GM18909 (cell line): ENCODE measurements around the gene KCNQ5.

ENCODE experiments used
- ATAC-seq: cut with Tn5 transposase; IDR thresholded peaks from one replicate; pipeline ENCODE4 v1.9.1; 2021; ENCODE audit warnings: mild to moderate bottlenecking; ENCODE audit not compliant: unreplicated experiment, poor library complexity

Gene KCNQ5

DNA sequence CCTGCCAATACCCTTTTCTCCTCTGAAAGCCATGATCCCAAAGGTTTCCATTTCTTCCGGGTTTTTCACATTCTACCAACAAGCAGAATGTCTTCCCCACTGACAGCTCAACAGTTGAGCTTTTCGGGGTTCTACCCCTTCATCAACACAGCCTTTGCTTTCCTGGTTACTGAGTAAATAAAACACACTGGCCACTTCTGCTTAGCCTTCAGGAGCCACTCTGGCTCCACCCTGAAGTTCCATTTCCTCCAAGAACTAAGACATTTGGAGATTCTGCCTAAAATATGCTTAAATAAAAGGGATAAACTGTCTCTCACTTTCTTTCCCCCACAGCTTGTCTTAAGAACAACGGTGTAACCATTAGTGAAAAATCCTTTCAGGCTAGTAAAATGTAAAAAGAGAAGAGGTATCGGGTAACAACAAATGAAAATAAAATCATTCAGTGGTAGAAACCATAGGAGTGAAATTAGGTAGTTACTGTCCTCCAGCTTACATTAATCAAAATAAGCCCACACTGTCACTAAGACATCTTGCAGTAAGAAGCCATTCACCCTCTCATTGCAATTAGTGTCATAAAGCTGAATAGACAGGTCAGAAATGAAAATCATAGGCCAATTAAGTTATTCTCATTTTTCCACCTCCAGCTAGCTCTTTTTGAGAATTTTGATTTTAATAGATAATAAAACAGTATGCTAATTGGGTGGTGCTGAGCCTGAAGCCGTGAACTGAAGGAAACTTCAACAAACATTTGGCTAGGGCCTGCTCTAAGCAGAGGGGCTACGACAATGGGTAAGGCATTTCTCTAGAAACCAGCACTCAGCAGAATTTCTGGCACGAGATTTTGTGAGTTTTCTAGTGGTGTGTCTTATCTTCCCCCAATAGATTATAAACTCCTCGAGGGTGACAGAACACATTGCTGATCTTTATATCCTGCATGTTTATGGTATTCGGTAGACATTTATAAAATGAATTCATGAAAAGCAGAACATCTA is 409.2 kb downstream of the KCNQ5 start:
- no peak for ATAC-seq

DNA sequence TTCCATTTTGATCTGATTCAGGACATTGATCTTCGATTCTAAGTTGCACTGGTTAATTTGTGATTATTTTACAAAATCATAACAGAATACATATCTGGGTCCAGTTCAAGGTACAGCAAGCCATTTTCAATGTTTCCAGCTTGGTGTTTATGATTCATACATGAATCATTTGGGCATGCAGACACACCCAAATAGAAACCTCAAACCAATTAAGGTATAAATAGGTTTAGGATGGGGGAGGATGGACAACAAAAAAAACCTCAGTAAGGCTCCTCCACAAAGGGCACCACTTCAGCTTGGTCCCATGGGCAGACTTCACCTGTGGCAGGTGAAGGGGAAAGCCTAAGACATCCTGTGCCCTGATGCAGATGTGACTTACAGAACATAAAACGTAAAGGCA is 410.7 kb downstream of the KCNQ5 start:
- no peak for ATAC-seq

DNA sequence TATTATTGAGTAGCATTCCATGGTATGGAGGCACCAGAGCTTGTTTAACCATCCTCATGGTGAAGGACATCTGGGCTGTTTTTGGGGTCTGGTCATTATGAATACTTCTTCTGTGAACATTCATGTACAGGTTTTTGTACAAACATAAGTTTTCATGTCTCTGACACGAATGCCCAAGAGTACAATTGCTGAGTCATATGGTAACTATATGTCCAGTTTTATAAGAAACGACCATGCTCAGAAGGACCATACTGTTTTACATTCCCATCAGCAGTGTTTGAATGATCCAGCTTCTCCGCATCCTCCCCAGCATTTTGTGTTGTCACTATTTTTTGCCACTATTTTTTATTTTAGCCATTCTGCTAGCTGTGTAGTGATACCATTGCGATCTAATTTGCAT is 414.8 kb downstream of the KCNQ5 start:
- no peak for ATAC-seq

DNA sequence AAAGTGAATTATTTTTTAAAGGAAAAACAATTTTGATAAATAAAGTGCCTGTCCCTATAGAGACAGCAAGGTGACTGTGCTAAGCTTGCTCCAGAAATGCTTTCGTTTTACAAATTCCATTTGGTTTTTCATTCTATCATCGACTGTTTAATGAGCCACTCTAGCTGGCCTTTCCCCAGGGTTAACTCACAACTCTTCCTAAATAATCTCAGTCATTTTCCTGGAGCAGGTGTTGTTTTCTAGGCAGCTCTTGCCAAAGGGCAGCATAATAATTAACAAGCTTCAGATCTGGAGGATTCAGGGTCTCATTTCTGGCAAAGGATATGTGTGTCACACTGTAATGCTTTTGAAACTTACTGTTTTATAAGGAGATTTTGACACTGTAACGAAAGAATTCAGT is 419.2 kb downstream of the KCNQ5 start:
- ATAC-seq = no peak

GRCh38 chr6:73042892-73043291 is 421.0 kb downstream of the KCNQ5 start:
- no peak for ATAC-seq

DNA sequence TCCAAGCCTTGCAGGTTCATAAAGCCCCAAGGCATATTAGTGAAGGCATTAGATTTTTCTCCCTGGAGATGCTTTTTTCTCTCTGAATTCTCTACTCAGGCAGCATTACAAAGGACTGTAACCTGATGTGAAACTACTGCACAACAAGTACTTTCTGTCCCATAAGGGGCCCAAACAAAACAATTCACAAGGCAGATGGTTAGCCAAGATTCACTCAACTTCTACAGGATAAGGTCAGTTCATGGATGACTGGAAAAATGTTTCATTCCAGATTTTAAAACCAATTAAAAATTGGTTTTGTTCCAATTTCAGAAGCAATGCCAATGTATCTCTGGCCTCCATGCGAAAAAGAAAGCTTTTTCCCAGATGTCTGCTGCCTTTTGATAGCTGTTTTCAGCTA is 421.6 kb downstream of the KCNQ5 start:
- ATAC-seq = no peak

DNA sequence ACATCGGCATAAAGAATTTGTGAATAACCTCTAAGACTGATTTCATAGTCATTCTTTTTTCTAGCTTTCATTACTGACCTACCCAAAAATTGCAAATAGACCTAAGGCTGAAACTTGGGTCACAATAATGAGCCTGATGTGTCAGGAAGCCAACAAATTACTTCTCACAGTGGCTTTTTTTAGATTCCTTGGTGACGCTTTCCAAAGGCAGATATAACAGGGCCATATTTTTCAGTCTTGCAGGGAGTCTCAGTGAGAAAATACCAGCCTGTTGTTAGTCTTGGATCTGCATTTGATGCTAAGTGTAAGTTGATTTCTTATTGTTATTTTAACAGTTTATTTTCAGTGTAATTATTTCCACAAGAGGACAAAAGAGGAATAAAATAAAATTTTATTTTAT is 423.7 kb downstream of the KCNQ5 start:
- no peak for ATAC-seq

GRCh38 chr6:73047801-73048200 is 425.9 kb downstream of the KCNQ5 start:
- ATAC-seq = no peak

GRCh38 chr6:73049971-73050594 is 428.2 kb downstream of the KCNQ5 start:
- ATAC-seq = no peak

GRCh38 chr6:73050706-73051105 is 428.8 kb downstream of the KCNQ5 start:
- ATAC-seq = no peak

GRCh38 chr6:73051147-73051546 is 429.3 kb downstream of the KCNQ5 start:
- ATAC-seq = no peak

DNA sequence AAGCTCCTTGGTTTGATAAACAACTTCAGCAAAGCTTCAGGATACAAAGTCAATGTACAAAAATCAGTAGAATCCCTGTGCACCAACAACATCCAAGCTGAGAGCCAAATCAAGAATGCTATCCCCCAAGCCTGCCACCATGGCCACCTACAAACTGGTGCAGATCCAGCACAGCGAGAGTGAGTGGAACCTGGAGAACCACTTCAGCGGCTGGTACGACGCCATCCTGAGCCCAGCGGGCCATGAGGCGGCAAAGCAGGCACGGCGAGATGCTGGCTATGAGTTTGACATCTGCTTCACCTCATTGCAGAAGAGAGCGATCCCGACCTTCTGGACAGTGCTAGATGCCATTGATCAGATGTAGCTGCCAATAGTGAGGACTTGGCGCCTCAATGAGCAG is 433.1 kb downstream of the KCNQ5 start:
- ATAC-seq = no peak

- no peak for ATAC-seq
These were observed 436.9 kb downstream of the KCNQ5 start for GRCh38 chr6:73058736-73059135.

- ATAC-seq = no peak
These were observed 440.3 kb downstream of the KCNQ5 start for GRCh38 chr6:73062130-73062529.

DNA sequence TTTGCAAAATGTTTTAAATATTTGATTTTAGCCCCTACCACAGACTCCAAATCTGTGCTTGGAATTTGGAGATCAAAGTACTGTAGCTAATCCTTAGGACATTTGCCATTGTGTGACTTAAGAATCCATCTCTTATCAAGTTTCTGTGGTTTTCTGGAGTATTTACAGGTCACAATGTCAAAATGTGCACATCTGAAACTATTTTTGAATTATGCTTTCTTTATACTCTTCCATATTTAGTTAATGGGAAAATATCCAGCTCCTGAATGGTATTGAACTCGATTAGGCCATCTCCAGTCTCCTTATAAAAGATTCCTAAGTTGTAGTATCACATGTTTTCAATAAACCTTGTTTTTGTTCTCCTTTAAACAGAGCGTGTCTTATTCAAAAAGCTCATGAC is 441.0 kb downstream of the KCNQ5 start:
- ATAC-seq = no peak

GRCh38 chr6:73064266-73064665 is 442.4 kb downstream of the KCNQ5 start:
- no peak for ATAC-seq

- no peak for ATAC-seq
These were observed 451.4 kb downstream of the KCNQ5 start for GRCh38 chr6:73073238-73073637.

GRCh38 chr6:73074175-73074574 is 452.3 kb downstream of the KCNQ5 start:
- ATAC-seq = no peak

DNA sequence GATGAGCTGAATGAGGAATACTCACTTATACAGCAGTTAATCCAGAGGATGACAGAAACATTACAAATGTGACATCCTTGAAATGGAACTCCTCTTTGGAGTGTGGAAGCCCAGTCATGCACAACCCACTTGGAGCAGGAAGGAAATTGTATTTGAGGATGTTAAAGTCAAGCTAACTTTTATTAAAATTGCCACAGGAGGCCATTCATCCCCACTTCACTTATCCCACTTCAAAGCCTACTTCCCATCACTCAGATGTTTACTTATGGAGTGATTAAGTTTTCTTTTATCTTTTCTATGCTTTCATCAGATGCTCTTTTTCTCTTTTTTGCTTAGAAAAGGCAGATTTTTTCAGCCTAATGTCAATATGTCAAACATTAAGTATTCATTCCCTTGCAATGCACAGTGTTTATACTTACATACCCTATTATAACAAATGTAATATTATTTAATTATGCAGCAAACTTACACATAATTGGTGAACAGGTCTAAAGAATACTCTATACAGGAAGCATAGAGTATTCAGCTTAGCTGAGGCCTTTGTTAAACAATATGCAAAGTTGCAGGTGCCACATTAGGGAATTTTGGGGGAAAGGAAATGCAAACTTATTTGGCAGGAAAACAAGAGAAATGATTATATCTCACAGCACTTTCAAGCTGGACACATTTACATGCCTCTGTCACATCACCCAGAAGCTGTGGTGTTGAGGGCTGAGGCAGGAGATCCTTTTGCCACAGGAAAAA is 454.5 kb downstream of the KCNQ5 start:
- ATAC-seq = no peak

DNA sequence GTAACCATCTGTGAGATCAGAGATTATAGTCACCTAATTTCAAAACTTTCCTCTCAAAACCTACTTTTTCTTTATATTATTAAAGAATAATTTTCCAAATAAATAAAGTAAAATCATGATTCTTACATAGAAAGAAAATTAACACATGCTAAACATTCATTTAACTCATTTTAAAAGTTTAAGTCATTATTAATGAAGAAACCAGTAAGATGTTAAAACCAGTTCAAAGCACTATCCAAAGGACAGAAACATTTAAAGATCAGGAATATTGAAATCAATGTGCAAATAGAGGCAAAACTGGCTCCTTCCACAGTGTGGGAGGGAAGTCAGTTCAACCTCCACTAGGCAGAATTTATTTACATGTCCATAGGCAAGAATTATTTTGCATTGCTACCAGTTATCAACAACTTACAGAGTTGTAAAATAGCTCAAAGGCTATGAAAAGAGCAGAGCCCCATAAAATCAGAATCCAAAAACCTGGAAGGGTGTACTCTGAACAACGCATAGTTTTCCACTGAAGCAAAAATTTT is 456.5 kb downstream of the KCNQ5 start:
- ATAC-seq = no peak
